ENCODE measurements around the gene TTLL5.
"Not testable (repeated sequence)": the region's sequence is repeated elsewhere in the genome, so short reads cannot be mapped to it uniquely, and the experiment has no call there.

TTLL5 gene

GRCh38 chr14:75649337-75649736 is 11.7 kb upstream of the TTLL5 start:
- DNase-seq = no peak

GRCh38 chr14:75649773-75650172 is 11.3 kb upstream of the TTLL5 start:
- DNase-seq = no peak

- DNase-seq = no peak
These were observed 10.6 kb upstream of the TTLL5 start for GRCh38 chr14:75650253-75651058.

GRCh38 chr14:75653563-75653962 is 7.5 kb upstream of the TTLL5 start:
- no peak for DNase-seq

- peak; percentile 55 to 73 for DNase-seq
These were observed 6.8 kb upstream of the TTLL5 start for GRCh38 chr14:75654127-75654732.

GRCh38 chr14:75655235-75655634 is 5.8 kb upstream of the TTLL5 start:
- no peak for DNase-seq

GRCh38 chr14:75657331-75657730 is 3.7 kb upstream of the TTLL5 start:
- no peak for DNase-seq

GRCh38 chr14:75658957-75659356 is 2.1 kb upstream of the TTLL5 start:
- no peak for DNase-seq

- no peak for DNase-seq
These were observed 812 bp upstream of the TTLL5 start for GRCh38 chr14:75660238-75660629.

- DNase-seq = no peak
These were observed 411 bp downstream of the TTLL5 start for GRCh38 chr14:75661499-75661814.

- no peak for DNase-seq
These were observed 1.9 kb downstream of the TTLL5 start for GRCh38 chr14:75662966-75663365.

GRCh38 chr14:75667099-75667765 is 6.2 kb downstream of the TTLL5 start:
- peak in 1 of 2 donors; percentile 32 for DNase-seq

GRCh38 chr14:75672605-75673192 is 11.7 kb downstream of the TTLL5 start:
- DNase-seq = no peak

- DNase-seq = no peak
These were observed 12.4 kb downstream of the TTLL5 start for GRCh38 chr14:75673345-75674035.

- no peak for DNase-seq
These were observed 14.4 kb downstream of the TTLL5 start for GRCh38 chr14:75675265-75675960.

- DNase-seq = no peak
These were observed 24.9 kb downstream of the TTLL5 start for GRCh38 chr14:75685910-75686309.

GRCh38 chr14:75689012-75689411 is 28.0 kb downstream of the TTLL5 start:
- DNase-seq = no peak

- no peak for DNase-seq
These were observed 29.0 kb downstream of the TTLL5 start for GRCh38 chr14:75690010-75690409.

GRCh38 chr14:75695025-75695424 is 34.0 kb downstream of the TTLL5 start:
- not testable (repeated sequence) for DNase-seq

GRCh38 chr14:75697386-75697785 is 36.3 kb downstream of the TTLL5 start:
- DNase-seq = peak in 1 of 2 donors; percentile 25

- no peak for DNase-seq
These were observed 36.9 kb downstream of the TTLL5 start for GRCh38 chr14:75697918-75698317.

- DNase-seq = no peak
These were observed 38.3 kb downstream of the TTLL5 start for GRCh38 chr14:75699331-75699730.

Measured in hippocampal formation (tissue), 2 donors.